ENCODE measurements around the gene FITM2.

GRCh38 chr20:44314870-44315269 is 3.9 kb upstream of the FITM2 start:
- TF ChIP-seq POLR2AphosphoS5 (IDR thresholded peaks at IDR 0.05; ENCODE audit: borderline replicate concordance, low read depth, low read length): no peak
- TF ChIP-seq EZH2 (IDR thresholded peaks at IDR 0.05): no peak
- no peak for TF ChIP-seq FOXP2 (optimal IDR thresholded peaks at IDR 0.05; ENCODE audit: control extremely low read depth, extremely low read length, insufficient read depth)
